HG02970 (cell line): ENCODE measurements around the gene QPCT.
A peak's percentile ranks its signal among the peaks of the same experiment; 100 is the strongest.

Experiments
- ATAC-seq: cut with Tn5 transposase; IDR thresholded peaks from one replicate; pipeline ENCODE4 v1.9.1; 2021; ENCODE audit warnings: mild to moderate bottlenecking, moderate library complexity, moderate number of reproducible peaks; ENCODE audit not compliant: unreplicated experiment, low FRiP score

Gene QPCT

DNA sequence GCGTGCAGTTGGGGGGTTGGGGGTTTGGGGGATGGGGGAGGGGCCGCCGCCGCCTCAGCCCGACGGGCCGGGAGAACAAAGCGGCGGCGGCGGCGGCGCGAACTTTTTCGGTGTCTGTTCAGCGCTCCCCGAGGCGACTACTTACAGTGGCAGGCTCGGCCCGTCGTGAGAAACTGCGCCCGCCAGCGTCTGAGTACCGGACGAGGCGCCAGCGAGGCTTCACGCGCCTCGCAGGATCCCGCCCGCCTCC is 20.0 kb upstream of the QPCT start:
- ATAC-seq = no peak

DNA sequence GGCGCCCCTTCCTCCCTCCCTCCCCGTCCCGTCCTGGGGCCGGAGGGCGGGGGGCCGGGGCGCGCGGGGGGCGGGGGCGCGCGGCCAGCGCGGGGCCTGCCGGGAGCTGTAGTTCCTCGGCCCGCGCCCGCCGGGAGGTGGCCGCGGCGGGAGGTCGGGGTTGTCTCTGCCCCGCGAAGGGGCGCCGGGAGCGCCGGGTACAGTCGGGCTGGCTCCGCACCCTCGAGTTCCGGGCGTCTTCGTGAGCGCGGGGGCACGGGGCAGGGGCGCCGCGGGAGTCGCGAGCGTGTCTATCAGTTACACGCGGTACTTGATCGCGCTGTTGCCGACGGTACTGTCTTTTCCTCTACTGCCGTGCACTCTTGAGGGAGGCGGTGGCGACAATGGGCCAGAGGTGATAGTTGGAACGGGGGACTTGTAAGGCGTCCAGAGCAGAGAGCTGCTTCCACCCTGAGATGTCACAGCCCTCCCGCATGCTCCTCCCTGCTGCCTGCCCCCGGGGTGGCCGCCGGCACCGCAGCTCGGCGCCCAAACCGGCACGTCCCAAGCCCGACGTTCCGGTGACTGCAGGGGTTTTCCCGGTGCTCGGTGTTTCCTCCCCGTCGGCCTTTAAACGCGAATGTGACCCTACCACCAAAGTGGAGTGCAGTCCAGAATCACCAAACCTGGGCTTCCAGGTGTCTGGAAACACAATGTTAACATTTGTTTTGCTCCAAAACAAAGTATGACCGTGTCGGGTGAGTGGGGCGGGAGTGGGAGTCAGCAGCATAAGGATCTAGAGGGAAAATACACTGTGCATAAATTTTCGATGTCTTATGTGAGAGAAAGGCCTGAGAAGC is 19.4 kb upstream of the QPCT start, which contains the start of gene PRKD3:
Gene PRKD3 (minus strand): TSS at position 48 of the 839 bp plus-strand sequence. CDS start 8,309 bp downstream, outside the sequence.
- peak; percentile 65 for ATAC-seq

DNA sequence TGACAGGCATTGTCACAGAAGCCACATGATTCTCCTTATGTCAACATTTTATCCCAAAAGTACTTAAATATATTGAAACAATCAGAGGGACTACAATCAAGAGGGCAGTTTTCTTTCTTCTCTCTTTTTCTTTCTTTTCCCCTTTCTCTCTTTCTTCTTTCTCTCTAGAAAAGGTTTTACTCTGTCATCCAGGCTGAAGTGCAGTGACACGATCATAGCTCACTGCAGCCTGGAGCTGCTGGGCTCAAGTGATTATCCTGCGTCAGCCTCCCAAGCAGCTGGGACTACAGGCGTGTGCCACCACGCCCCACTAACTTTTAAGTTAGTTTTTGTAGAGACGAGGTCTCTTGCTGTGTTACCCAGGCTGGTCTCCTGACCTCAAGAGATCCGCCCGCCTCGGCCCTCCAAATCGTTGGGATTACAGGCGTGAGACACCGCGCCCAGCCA is 18.8 kb upstream of the QPCT start:
- no peak for ATAC-seq

DNA sequence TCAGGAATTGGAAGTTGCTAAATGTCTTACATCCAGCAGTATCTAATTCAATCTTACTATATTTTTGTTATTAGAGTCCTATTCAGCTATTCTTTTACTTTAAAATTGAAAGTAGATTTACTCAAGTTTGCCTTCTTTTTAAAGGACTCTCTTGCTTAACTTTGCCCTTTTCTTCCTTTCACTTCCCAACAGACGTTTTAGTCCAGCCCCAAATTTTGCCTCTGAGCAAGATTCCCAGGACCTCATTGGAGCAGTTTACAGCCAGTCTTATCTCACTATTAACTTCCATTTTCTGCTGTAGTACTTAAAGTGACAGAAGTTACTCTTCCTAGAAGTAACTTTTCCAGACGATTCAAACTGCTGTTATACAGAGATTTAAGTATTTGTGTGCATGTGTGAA is 18.1 kb upstream of the QPCT start:
- no peak for ATAC-seq

DNA sequence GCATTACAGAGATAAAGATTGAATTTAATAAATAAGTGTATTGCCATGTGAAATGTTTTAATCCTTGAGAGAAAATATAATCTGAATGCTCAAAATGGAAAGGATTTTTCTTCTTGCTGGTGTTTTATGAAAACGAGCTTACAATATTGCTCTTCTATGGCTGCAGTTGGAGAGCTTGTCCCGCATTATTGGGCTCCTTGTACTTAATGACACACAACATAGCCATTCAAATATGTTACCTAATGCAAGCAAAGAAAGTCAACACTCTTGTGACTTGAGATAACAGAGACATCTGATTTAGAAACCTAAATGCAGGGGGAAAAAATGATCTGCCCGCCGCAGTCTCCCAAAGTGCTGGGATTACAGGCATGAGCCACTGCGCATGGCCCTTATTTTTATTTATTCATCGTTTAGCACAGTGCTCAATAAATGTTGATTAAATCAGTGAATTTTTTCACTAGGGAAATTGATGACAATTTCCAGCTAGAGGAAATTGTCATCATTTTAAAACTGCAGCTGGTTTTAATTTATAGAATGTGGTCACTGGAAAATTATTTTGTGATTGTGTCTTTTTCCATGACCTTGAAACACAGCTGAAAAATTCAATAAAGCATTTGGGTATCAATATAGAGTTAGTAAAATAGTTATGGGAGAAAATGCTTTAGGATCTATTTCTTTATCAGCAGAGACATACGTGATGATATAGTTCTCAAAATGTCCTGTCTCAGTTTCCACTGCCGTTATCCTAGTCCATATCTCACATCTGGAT is 17.4 kb upstream of the QPCT start:
- ATAC-seq = no peak

DNA sequence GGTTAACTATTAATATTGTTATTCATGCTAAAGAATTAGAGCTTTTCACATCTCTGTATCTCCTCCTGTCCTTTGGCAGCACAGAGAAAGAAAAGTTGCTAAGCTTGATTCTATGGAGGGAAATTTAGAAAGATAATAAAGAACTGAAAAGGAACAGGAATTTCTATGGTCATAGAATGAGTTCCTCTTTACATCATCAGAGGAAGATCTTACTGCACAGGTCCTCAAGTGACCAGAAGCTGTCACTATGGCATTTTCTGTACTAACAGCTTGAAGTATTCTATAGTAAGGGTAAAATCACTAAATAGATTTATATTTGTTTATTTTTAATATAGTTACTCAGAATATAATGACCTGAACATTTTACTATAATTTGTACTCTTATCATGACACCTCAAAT is 13.7 kb upstream of the QPCT start:
- no peak for ATAC-seq

DNA sequence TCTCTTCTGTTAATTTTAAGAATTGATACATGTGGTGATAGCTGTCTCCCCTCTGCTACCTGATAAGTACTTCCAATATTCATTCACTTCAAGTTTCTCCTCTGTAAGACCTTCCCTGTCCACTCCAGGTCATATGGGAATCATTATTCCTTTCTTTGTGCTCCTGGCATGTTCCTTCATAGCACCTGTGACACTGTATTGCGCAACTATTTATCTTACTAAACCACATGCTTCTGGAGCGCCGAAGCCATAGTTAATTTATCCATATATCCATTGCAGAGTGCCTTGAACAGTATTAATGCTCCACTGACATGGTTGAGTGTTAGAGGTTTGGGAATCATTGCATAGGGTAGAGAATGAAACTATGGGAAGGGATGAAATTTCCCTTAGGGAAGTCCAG is 11.9 kb upstream of the QPCT start:
- ATAC-seq = no peak

DNA sequence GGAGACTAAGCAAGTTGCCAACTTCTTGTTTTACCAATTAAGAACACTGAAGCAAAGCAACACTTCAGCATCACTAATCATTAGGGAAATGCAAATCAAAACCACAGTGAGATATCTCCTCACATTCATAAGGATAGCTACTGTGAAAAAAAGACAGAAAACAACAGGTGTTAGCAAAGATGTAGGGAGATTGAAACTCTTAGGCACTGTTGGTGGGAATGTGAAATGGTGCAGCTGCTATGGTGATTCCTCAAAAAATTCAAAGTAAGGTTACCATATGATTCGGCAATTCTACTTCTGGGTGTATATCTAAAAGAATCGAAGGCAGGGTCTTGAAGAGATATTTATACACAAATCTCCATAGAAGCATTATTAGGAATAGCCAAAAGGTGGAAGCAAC is 11.2 kb upstream of the QPCT start:
- ATAC-seq = no peak

- no peak for ATAC-seq
These were observed 8.8 kb upstream of the QPCT start for GRCh38 chr2:37335604-37336003.

DNA sequence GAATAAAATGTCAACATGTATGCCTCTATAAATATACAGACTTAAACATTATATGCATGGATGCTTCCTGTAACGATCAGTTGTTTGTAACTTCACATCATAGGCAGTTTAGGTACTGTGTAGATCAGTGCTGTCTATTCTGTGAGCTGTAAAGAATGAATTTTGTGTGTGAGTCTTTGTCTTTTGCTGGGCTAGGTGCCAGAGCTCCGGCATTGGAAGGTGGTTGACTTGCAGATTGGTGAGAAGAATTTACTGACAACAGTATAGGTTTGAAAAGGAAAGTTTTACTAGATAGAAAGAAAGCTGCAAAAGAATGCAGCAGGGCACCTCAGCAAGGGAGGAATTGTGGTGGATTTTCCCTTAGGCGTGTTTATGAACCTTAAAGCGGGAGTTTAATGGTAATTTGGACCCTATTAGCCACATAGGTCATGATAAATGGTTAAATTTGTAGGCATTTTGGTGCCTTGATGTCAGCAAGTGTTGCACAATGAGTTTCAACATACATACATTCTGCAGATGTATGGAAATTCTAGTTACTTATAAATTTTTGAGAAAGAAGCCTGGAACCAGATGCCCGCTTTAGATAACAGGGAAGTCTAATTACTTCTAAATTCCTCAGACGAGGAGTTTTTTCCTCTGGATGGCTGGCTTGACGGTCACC is 6.7 kb upstream of the QPCT start:
- ATAC-seq = no peak

- no peak for ATAC-seq
These were observed 5.5 kb upstream of the QPCT start for GRCh38 chr2:37338933-37339332.

- ATAC-seq = no peak
These were observed 3.8 kb upstream of the QPCT start for GRCh38 chr2:37340637-37341036.

DNA sequence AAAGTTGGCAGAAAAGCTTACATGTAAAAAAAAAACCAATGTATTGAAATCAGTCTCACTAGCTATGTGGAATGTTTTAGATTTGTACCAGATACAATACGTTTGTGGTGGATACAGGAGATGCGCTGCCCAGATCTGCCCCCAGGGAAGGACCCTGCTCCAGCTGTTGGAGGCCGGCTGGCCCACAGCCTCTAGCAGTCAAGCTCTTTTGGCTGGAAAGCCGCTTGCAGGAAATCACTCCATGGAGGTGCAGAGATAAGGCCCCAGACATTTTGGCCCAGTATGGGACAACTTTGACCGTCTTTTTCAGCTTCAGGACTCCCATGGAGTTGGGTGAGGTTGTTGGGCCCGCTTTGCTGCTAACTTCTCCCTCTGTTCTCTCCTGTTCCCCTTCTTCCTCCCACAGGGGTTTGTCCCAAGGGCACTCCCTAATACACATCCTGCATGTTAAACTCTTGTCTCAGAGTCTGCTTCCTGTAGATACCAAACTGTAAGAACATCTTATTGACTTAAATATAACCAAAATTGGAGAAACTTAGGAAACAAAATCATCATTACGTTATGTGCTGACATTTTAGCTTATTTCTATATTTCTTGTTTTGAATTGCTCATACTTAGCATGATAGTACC is 1.7 kb upstream of the QPCT start:
- ATAC-seq = no peak

GRCh38 chr2:37343537-37344434 is 644 bp upstream of the QPCT start:
- no peak for ATAC-seq

DNA sequence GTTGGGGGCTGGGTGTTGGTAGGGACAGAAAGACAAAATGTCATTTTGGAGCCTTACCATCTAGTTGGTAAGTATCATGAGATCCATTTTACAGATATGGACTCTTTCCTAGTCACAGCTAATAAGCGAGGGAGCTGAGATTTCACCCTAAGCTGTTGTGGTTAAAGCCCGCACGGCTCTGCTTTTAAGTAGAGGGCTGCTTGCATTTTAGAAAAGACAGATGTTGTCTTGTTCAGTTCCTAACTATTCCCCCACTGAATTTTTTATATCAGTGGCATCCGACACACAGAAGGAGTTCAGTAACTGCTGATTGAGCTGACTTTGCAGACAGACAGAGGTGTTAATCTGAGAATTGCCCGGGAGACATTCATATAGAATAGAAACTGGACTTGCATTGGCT is 3.7 kb downstream of the QPCT start:
- no peak for ATAC-seq

GRCh38 chr2:37349231-37349860 is 4.9 kb downstream of the QPCT start:
- ATAC-seq = no peak

DNA sequence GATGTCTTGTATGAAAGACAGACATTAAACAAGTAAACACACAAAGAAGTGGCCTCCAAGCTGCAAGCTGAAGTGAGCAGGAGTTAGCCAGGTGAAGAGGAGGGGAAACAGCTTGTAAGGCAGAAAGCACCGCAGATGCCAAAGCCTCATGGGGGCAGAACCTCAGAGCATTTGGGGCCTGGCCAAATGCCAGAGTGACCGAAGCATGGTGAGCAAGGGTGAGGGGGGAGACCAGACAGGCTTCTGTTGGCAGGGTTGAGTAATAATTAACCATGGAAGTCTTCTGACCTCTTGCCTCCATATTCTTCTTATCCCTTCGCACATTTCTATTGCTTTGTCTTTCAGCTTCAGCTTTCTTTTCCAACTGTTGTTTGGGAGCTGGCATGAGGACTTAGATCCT is 5.6 kb downstream of the QPCT start:
- no peak for ATAC-seq

DNA sequence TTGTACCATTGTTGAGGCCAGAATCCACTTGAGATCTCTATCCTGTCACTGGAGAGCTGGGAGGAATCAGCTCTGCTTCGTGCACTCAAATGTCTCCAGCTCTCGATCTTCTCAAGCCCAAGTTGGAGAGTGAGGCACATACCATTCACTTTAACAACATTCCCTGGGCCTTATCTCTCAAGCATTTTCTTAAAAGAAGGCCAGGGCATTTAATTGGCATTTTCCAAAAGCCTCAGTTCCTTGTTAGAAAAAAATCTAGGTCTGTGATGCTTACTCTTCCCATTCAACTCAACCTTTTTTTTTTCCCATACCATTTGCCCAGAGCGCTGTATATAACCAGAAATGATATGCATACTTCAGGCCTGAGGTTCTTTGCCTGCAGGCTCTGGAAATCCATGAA is 10.1 kb downstream of the QPCT start:
- ATAC-seq = no peak

- ATAC-seq = no peak
These were observed 11.3 kb downstream of the QPCT start for GRCh38 chr2:37355735-37356134.

GRCh38 chr2:37356299-37356698 is 11.9 kb downstream of the QPCT start:
- no peak for ATAC-seq
